OCI-LY3 (cell line): ENCODE data around the gene PTPRA.

Experiments
- H2AFZ ChIP-seq: fragments of 200-600, 300-600 bp; shearing (Covaris generic); 2 replicates; pipeline ENCODE4 v1.6.0; 2014; ENCODE audit warnings: antibody characterized with exemption, low read depth, low read length
- H3K27ac ChIP-seq: fragments of 200-600, 300-600 bp; sonication (generic); 2 replicates; pipeline ENCODE4 v1.5.1; 2014; ENCODE audit warnings: mild to moderate bottlenecking, low read length, moderate library complexity, mixed read lengths
- H3K27me3 ChIP-seq: fragments of 200-600, 300-600 bp; sonication (generic); 2 replicates; pipeline ENCODE4 v1.6.1; 2014; ENCODE audit warnings: low read depth, low read length, mixed read lengths
- H3K36me3 ChIP-seq: fragments of 200-600, 300-600 bp; sonication (generic); replicated peaks from 2 replicates; pipeline ENCODE3; 2014; ENCODE audit warnings: low read depth, low read length, mixed read lengths
- H3K4me1 ChIP-seq: fragments of 300-600, 200-600 bp; sonication (generic); 2 replicates; pipeline ENCODE4 v1.6.1; 2014; ENCODE audit warnings: low read length, mixed read lengths
- H3K4me2 ChIP-seq: fragments of 200-600, 300-600 bp; sonication (generic); 2 replicates; pipeline ENCODE4 v1.6.1; 2014; ENCODE audit warnings: low read length, mixed read lengths
- H3K4me3 ChIP-seq: fragments of 300-600, 200-600 bp; sonication (generic); 2 replicates; pipeline ENCODE4 v1.5.1; 2014; ENCODE audit warnings: antibody characterized with exemption, mild to moderate bottlenecking, low read length, moderate library complexity
- H3K79me2 ChIP-seq: fragments of 300-600, 200-600 bp; shearing (Covaris generic); 2 replicates; pipeline ENCODE4 v1.6.1; 2014; ENCODE audit warnings: mild to moderate bottlenecking, low read length, mixed read lengths
- H3K9ac ChIP-seq: fragments of 300-600, 200-600 bp; shearing (Covaris generic); 2 replicates; pipeline ENCODE4 v1.6.0; 2014; ENCODE audit warnings: mild to moderate bottlenecking, low read length, moderate library complexity
- H3K9me3 ChIP-seq: fragments of 200-600, 300-600 bp; shearing (Covaris generic); 2 replicates; pipeline ENCODE4 v1.6.1; 2014; ENCODE audit warnings: low read length, mixed read lengths; ENCODE audit not compliant: insufficient read depth
- H4K20me1 ChIP-seq: fragments of 200-600, 300-600 bp; sonication (generic); 2 replicates; pipeline ENCODE4 v1.6.1; 2016; ENCODE audit warnings: low read length, mixed read lengths; ENCODE audit not compliant: insufficient read depth
- EZH2phosphoT487 ChIP-seq: fragments of 200-600 bp; shearing (Covaris generic); IDR thresholded peaks from 2 replicates; pipeline ENCODE4 v1.6.1; 2018; ENCODE audit warnings: antibody characterized with exemption, mixed run types, low read depth
- TF ChIP-seq, protein P1 (sequence below): fragments of 200-600, 300-600 bp; sonication (generic); IDR thresholded peaks from 2 replicates; pipeline ENCODE4 v1.5.1; 2014; ENCODE audit warnings: antibody characterized with exemption, low read length, low read depth

Gene PTPRA

DNA sequence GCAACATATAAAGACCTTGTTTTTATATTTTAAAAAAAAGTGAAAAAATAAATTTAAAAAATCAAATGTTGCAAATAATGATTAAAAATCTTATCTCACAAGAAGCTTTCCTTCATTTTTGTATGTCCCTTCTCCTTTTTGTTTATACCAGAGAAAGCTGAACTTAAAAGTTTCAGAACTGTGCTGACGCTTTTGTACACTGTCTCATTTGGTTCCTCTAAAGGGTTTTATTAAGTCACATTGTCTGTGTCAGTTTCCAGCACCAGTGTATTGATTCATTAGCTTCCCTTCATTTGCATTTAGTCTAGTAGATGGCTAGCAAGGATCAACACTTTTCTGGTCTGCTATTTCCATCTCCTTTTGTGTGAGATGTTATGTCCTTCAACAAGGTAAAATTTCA, 39.5 kb upstream of the PTPRA start:
- no peak for TF ChIP-seq EZH2phosphoT487
- TF ChIP-seq, protein P1, sequence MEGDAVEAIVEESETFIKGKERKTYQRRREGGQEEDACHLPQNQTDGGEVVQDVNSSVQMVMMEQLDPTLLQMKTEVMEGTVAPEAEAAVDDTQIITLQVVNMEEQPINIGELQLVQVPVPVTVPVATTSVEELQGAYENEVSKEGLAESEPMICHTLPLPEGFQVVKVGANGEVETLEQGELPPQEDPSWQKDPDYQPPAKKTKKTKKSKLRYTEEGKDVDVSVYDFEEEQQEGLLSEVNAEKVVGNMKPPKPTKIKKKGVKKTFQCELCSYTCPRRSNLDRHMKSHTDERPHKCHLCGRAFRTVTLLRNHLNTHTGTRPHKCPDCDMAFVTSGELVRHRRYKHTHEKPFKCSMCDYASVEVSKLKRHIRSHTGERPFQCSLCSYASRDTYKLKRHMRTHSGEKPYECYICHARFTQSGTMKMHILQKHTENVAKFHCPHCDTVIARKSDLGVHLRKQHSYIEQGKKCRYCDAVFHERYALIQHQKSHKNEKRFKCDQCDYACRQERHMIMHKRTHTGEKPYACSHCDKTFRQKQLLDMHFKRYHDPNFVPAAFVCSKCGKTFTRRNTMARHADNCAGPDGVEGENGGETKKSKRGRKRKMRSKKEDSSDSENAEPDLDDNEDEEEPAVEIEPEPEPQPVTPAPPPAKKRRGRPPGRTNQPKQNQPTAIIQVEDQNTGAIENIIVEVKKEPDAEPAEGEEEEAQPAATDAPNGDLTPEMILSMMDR = no peak
- Histone ChIP-seq H3K27me3 (peaks cover 12% of the 10 kb centered on the region), H3K79me2 (no peaks in the 10 kb centered on the region), H3K9ac (no peak overlapping the region), H3K4me2 (no peak overlapping the region), H3K4me1 (peaks cover 15% of the 10 kb centered on the region), H3K4me3 (no peak overlapping the region), H3K27ac (no peak overlapping the region), H3K36me3 (peaks cover 20% of the 10 kb centered on the region), H4K20me1 (no peaks in the 10 kb centered on the region), H3K9me3 (no peaks in the 10 kb centered on the region), H2AFZ (no peak overlapping the region)

DNA sequence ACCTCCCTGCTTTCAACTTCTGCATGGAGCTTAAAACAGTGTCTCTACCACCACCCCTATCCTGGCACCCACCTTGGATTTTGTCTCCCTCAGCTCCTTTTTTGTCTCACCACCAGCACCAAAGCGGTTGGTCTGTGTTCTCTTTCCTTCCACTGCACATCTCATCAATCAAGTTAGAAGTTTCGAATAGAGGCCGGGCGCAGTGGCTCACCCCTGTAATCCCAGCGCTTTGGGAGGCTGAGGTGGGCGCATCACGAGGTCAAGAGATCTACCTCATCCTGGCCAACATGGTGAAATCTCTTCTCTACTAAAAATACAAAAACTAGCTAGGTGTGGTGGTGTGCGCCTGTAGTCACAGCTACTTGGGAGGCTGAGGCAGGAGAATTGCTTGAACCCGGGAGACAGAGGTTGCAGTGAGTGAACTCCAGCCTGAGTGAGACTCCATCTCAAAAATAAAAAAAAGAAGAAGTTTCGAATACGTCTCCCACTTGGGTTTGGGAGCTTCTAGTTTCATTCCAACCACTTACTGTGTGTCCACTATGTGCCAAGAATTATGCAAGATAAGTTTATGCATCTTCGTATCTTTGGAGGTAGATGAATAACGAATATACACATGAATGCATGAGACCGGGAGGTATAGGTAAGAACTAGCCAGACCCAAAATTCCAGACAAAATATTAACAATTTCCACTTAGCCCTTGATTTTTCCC, 38.7 kb upstream of the PTPRA start:
- TF ChIP-seq EZH2phosphoT487 = no peak
- TF ChIP-seq, protein P1 = no peak
- Histone ChIP-seq H2AFZ (no peak overlapping the region), H3K27ac (no peak overlapping the region), H3K79me2 (no peaks in the 10 kb centered on the region), H3K9me3 (no peaks in the 10 kb centered on the region), H3K4me1 (peaks cover 15% of the 10 kb centered on the region), H3K36me3 (peaks cover 20% of the 10 kb centered on the region), H4K20me1 (no peaks in the 10 kb centered on the region), H3K4me3 (no peak overlapping the region), H3K9ac (no peak overlapping the region), H3K4me2 (no peak overlapping the region), H3K27me3 (peaks cover 5% of the 10 kb centered on the region; the same call in 1 of the 2 replicates)

DNA sequence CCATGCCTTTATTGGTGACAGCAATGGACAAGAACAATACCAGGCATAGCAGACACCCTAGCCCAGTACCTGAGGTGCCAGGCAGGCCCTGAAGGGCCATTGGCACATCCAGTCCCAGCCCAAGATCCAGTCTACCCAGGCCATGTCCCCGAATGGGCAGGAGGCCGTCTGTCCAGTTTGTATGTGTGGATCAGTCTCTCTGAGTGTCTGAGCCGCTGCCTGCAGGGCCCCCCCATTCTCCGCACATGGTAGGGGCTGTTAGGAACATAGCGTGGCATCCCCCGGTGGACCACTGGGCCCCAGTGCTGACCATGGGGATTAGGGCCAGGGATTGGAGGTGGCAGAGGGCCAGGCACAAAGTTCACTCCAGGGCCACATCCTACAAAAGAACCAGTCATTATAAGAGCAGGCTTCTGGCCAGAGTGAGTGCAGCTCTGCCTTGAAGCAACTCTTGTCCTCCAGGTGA, 37.9 kb upstream of the PTPRA start:
- Histone ChIP-seq H3K4me2 (no peak overlapping the region), H3K4me3 (no peak overlapping the region), H3K4me1 (peaks cover 18% of the 10 kb centered on the region), H3K79me2 (no peaks in the 10 kb centered on the region; the same call in 1 of the 2 replicates), H3K27me3 (no peaks in the 10 kb centered on the region), H4K20me1 (no peaks in the 10 kb centered on the region), H3K9me3 (no peaks in the 10 kb centered on the region), H2AFZ (no peak overlapping the region), H3K36me3 (peaks cover 20% of the 10 kb centered on the region), H3K27ac (no peak overlapping the region), H3K9ac (no peak overlapping the region)
- TF ChIP-seq EZH2phosphoT487 = no peak
- TF ChIP-seq, protein P1 = no peak

DNA sequence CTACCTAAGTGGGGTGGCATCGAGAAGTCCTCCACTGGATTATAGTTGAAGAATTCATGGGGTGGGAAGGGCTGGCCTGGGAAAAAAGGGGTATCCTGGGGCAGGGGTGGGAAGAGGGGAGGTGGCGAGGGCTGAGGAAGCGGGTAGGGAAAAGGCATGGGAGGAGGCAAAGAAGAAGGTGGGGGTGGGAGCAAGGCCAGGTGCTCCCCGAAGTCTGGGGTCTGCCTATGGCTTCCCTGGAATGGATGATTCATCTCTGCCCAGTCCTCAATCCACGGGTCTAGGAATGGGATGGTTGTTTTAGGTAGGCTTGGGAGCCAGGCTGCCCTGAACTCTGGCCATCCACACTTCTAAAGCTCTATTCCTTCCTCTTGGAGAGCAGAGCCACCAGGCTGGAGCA, 37.2 kb upstream of the PTPRA start:
- TF ChIP-seq, protein P1 = no peak
- TF ChIP-seq EZH2phosphoT487 = no peak
- Histone ChIP-seq H3K9ac (no peak overlapping the region), H2AFZ (no peak overlapping the region), H3K79me2 (no peaks in the 10 kb centered on the region; the same call in 1 of the 2 replicates), H3K27me3 (no peaks in the 10 kb centered on the region), H3K27ac (no peak overlapping the region), H3K9me3 (no peaks in the 10 kb centered on the region), H3K4me1 (peaks cover 18% of the 10 kb centered on the region), H3K4me2 (no peak overlapping the region), H4K20me1 (no peaks in the 10 kb centered on the region), H3K4me3 (no peak overlapping the region), H3K36me3 (peaks cover 20% of the 10 kb centered on the region)
